ENCODE data around the gene TRAF2.

GRCh38 chr9:136942881-136943230, 56.5 kb downstream of the TRAF2 start:
- TF ChIP-seq CTCF (IDR thresholded peaks at IDR 0.05; ENCODE audit: insufficient read depth, low read length) (no peak), GABPA (IDR thresholded peaks at IDR 0.05; ENCODE audit: low read depth) (no peak), REST (IDR thresholded peaks at IDR 0.05; ENCODE audit: insufficient replicate concordance, low read depth) (no peak), POLR2AphosphoS5 (IDR thresholded peaks at IDR 0.05; ENCODE audit: low read depth) (no peak)
